PC-9 (cell line): ENCODE measurements around the gene S100A6.

ENCODE experiments used
- EZH2 ChIP-seq: fragments of 200-600 bp; sonication (generic); IDR thresholded peaks from 2 replicates; pipeline ENCODE4 v1.8.0; 2017; ENCODE audit warnings: antibody characterized with exemption, low read depth
- TF ChIP-seq, protein P1 (sequence below): fragments of 200-600 bp; sonication (generic); conservative IDR thresholded peaks from 2 replicates; pipeline ENCODE4 v1.6.1; 2017; ENCODE audit warnings: mixed run types, antibody characterized with exemption, mild to moderate bottlenecking, moderate library complexity

DNA sequence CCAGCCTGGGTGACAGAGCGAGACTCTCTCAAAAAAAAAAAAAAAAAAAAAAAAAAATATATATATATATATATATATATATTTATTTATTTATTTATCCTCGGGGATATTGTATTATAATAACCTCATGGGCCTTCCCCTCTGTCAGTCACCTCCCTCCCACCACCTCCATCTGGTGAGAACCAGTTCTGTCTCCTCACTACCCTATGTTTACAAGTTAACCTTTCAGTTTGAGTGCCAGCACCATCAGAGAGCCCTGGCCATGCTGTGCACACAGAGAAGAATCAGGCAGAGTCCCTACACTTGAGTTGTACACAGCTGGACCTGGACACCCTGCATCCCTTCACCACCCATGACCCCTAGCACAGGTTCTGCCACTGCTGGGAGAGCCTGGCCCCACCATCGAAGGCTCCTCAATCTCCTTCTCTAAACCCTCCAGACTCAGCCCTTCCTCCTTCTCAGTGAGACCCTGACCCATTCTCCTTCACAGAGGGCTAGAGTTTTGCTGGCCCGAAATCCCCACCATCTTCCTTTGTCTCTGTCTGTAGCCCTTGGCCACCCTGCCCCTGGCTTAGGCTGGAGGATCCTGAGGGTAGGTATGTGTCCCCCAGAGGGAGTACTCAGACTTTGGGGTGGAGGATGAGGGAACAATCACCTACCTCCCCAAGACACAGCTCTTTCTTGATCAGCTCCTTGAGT lies 3.8 kb upstream of the S100A6 start:
- TF ChIP-seq, protein P1, sequence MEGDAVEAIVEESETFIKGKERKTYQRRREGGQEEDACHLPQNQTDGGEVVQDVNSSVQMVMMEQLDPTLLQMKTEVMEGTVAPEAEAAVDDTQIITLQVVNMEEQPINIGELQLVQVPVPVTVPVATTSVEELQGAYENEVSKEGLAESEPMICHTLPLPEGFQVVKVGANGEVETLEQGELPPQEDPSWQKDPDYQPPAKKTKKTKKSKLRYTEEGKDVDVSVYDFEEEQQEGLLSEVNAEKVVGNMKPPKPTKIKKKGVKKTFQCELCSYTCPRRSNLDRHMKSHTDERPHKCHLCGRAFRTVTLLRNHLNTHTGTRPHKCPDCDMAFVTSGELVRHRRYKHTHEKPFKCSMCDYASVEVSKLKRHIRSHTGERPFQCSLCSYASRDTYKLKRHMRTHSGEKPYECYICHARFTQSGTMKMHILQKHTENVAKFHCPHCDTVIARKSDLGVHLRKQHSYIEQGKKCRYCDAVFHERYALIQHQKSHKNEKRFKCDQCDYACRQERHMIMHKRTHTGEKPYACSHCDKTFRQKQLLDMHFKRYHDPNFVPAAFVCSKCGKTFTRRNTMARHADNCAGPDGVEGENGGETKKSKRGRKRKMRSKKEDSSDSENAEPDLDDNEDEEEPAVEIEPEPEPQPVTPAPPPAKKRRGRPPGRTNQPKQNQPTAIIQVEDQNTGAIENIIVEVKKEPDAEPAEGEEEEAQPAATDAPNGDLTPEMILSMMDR: no peak
- no peak for TF ChIP-seq EZH2
